BJ (cell line): ENCODE data around the gene USP49. TPM values are rescaled to one million over a fixed set of nuclear protein-coding genes. Genes with fewer than 3 reads are reported as not detected.

Source experiments
- CTCF ChIA-PET: fragments of 350-600 bp; formaldehyde crosslinking; extraction: SDS; loops from one replicate; lab custom pipeline; 2021; ENCODE audit warnings: antibody characterized with exemption, inconsistent platforms; lab: Yijun Ruan, JAX
- POLR2A ChIA-PET: fragments of 300-600 bp; sonication (Branson Sonifier 250); formaldehyde crosslinking; extraction: SDS; loops from one replicate; lab custom pipeline; 2021; ENCODE audit warnings: antibody characterized with exemption; lab: Charles Lee
- DNase-seq: peaks from one replicate; pipeline ENCODE4 v3.0.0-alpha.2; 2011; ENCODE audit warnings: low read depth
- H3K27me3 ChIP-seq: 2 replicates; pipeline ENCODE4 v1.6.0; 2011; ENCODE audit warnings: low read length; ENCODE audit not compliant: control insufficient read depth, insufficient read depth
- H3K36me3 ChIP-seq: 2 replicates; pipeline ENCODE4 v1.5.1; 2011; ENCODE audit warnings: low read length; ENCODE audit not compliant: control insufficient read depth, insufficient read depth
- H3K4me3 ChIP-seq: 2 replicates; pipeline ENCODE4 v1.5.1; 2011; ENCODE audit warnings: low read depth, mild to moderate bottlenecking, control low read depth, low read length
- polyA plus RNA-seq: library from polyadenylated mRNA; depleted of rRNA; stranded (reverse); fragments of >200 nt; gene quantifications from 2 replicates; pipeline ENCODE4 v1.2.3, GENCODE V29; 2011
- TF ChIP-seq, protein P1 (sequence below): IDR thresholded peaks from 2 replicates; pipeline ENCODE4 v1.5.1; 2011; ENCODE audit warnings: low read depth, mild to moderate bottlenecking, control low read depth, inconsistent platforms, low read length, moderate library complexity; ENCODE audit not compliant: insufficient read depth

Gene USP49
- polyA plus RNA-seq, 1 experiment: 1.6 TPM

DNA sequence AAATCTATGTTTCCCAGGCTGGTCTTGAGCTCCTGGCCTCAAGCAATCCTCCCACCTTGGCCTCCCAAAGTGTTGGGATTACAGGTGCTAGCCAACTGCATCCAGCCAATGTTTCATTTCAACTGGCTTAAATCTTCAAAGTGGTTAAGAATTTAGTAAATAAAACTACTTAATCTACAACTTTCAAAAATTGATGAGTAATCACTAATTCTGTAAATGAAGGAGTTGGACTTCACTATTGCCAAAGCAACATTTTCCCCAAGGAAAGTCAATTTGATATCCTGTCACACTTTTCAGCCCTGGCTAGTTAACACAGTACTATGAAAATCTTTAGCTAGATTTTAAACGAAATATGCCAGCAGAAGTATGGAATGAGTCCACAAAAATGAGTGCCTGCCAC is 103.9 kb downstream of the USP49 start:
- ChIA-PET POLR2A (no interaction called here), CTCF (interaction anchor here (1.0 to 2.4 kb wide), 4 partner anchors 9 to 253 kb away, joined by 3 to 13 read pairs (median 4); no protein-coding TSS in a partner anchor)
- H3K36me3 ChIP-seq: no peaks in the 10 kb centered on the region; the same call in 1 of the 2 replicates
- no peak overlapping the region for H3K4me3 ChIP-seq
- no peak for DNase-seq
- TF ChIP-seq, protein P1, sequence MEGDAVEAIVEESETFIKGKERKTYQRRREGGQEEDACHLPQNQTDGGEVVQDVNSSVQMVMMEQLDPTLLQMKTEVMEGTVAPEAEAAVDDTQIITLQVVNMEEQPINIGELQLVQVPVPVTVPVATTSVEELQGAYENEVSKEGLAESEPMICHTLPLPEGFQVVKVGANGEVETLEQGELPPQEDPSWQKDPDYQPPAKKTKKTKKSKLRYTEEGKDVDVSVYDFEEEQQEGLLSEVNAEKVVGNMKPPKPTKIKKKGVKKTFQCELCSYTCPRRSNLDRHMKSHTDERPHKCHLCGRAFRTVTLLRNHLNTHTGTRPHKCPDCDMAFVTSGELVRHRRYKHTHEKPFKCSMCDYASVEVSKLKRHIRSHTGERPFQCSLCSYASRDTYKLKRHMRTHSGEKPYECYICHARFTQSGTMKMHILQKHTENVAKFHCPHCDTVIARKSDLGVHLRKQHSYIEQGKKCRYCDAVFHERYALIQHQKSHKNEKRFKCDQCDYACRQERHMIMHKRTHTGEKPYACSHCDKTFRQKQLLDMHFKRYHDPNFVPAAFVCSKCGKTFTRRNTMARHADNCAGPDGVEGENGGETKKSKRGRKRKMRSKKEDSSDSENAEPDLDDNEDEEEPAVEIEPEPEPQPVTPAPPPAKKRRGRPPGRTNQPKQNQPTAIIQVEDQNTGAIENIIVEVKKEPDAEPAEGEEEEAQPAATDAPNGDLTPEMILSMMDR: no peak
- no peaks in the 10 kb centered on the region for H3K27me3 ChIP-seq

DNA sequence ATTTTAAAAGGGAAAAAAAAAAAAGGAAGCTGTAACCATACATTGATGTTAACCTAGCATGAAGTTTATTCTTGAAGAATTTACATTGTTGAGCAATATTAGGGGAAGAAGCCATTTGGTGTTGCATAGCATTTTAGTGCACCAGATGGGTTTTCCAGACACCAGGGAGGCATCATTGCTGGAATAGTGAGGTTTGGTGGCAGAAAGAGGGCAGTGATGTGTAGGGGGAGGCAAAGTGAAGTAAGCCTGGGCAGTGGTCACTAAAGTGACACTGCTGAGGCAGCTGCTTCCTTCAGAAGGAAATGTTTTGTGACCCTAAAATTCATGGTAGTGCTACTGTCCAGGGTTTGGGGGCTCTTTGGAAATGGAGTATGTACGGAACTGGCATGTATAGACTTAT is 105.1 kb downstream of the USP49 start:
- Histone ChIP-seq H3K4me3 (no peak overlapping the region), H3K27me3 (no peaks in the 10 kb centered on the region), H3K36me3 (no peaks in the 10 kb centered on the region; the same call in 1 of the 2 replicates)
- CTCF ChIA-PET: interaction anchor here (2.4 to 3.9 kb wide), 2 partner anchors 11 to 132 kb away, joined by 13 to 26 read pairs; partner anchors contain the start of genes BYSL and MED20
- no peak for DNase-seq
- POLR2A ChIA-PET: no interaction called here
- TF ChIP-seq, protein P1: no peak

DNA sequence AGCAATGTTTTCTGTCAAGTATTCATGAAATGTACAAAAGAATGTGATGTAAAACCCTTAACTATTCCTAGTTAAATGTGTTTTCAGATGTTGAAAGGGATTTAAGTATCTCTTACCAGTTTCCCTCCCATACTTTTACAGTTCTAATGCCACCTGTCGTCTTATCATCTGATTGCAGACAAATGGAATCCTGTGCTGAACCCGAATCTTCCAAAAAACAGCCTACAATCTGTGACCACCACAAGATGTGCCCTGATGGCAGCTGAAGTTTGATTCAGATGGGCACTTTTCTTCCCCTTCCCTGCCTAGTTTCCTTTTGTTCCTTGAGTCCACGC is 105.8 kb downstream of the USP49 start:
- Histone ChIP-seq H3K4me3 (no peak overlapping the region), H3K27me3 (no peaks in the 10 kb centered on the region), H3K36me3 (no peaks in the 10 kb centered on the region; the same call in 1 of the 2 replicates)
- no peak for DNase-seq
- ChIA-PET POLR2A (no interaction called here), CTCF (interaction anchor here (0.9 to 3.9 kb wide), 3 partner anchors 11 to 254 kb away, joined by 3 to 26 read pairs (median 13); partner anchors contain the start of genes BYSL and MED20)
- TF ChIP-seq, protein P1: no peak

DNA sequence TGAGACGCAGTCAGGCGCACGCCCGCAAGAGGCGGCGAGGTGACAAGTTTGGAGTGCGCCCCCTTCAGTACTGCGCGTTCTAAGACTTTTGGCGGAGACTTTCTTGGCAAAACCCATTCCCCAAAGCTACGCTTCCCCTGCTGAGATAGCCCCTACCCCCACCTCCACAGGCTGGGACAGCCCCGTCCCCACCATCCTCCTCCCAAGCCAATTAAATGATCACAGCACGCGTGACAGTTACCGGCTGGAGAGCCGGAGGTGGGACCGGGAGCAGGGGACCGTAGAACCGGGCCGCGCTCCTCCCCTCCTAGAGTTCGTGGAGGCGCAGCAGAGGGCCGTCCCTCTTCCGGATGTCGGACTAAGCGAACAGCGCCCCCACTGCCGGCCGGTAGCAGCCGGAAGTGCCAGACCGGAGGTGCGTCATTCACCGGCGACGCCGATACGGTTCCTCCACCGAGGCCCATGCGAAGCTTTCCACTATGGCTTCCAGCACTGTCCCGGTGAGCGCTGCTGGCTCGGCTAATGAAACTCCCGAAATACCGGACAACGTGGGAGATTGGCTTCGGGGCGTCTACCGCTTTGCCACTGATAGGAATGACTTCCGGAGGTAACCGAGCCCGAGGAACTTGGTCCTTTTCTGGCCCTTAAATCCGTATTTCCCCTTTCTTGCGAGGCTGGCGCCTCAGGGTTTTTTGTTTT is 107.8 kb downstream of the USP49 start, which contains the start of gene TOMM6:
Gene TOMM6 (plus strand): TSS at position 476 of the 699 bp plus-strand sequence. CDS start 4 bp downstream, at position 480.
- Histone ChIP-seq H3K36me3 (no peaks in the 10 kb centered on the region; the same call in 1 of the 2 replicates), H3K4me3 (peak within 1 kb of the TSS; percentile 95), H3K27me3 (no peaks in the 10 kb centered on the region)
- CTCF ChIA-PET: interaction anchor here (0.5 to 5.2 kb wide), 44 partner anchors 8 to 419 kb away, joined by 3 to 106 read pairs (median 4); partner anchors contain the start of genes BYSL, CCND3, MED20 and TAF8
- POLR2A ChIA-PET: interaction anchor here (0.5 to 0.6 kb wide), 2 partner anchors 134 to 135 kb away, joined by 5 read pairs; partner anchors contain the start of genes BYSL and MED20
- TF ChIP-seq, protein P1: peak; percentile 88
- peak; percentile 65 for DNase-seq
